CD8-positive, alpha-beta memory T cell (primary cell): ENCODE results near the gene ARHGAP42. TPM values are rescaled to one million over a fixed set of nuclear protein-coding genes. Genes with fewer than 3 reads are reported as not detected.
A peak's percentile ranks its signal among the peaks of the same experiment; 100 is the strongest.

Experiments
- CTCF ChIA-PET: fragments of 350-600 bp; sonication (Branson Sonifier 250); formaldehyde crosslinking; loops from one replicate; lab custom pipeline; 2021; ENCODE audit warnings: antibody characterized with exemption; lab: Charles Lee
- POLR2A ChIA-PET: fragments of 350-600 bp; sonication (Branson Sonifier 250); formaldehyde crosslinking; loops from one replicate; lab custom pipeline; 2021; ENCODE audit warnings: antibody characterized with exemption; lab: Charles Lee
- DNase-seq, 5 donors: peaks; one replicate each; pipeline versions ENCODE4 v3.0.0 to v3.0.0-alpha.2; 2020 to 2022; ENCODE audit warnings: mixed read lengths in 1 of 5
- H3K27ac ChIP-seq: one replicate; pipeline ENCODE4 v1.7.0; 2013; ENCODE audit warnings: low read depth, mild to moderate bottlenecking, low read length, moderate library complexity
- H3K27me3 ChIP-seq: 2 replicates; pipeline ENCODE4 v1.7.0; 2013; ENCODE audit warnings: low read length, mild to moderate bottlenecking; ENCODE audit not compliant: insufficient read depth, poor library complexity, severe bottlenecking
- H3K36me3 ChIP-seq: 2 replicates; pipeline ENCODE4 v1.7.0; 2013; ENCODE audit warnings: mild to moderate bottlenecking, low read length, moderate library complexity; ENCODE audit not compliant: insufficient read depth
- H3K4me1 ChIP-seq: 2 replicates; pipeline ENCODE4 v1.7.0; 2013; ENCODE audit warnings: mild to moderate bottlenecking, low read length, moderate library complexity; ENCODE audit not compliant: insufficient read depth
- H3K4me3 ChIP-seq: 2 replicates; pipeline ENCODE4 v1.7.0; 2013; ENCODE audit warnings: mild to moderate bottlenecking, low read length
- H3K9me3 ChIP-seq: 2 replicates; pipeline ENCODE4 v1.7.0; 2013; ENCODE audit warnings: mild to moderate bottlenecking, low read length
- H3K27ac Mint-ChIP-seq, 8 donors: one replicate each; pipeline ENCODE4 v1.8.0; 2020 to 2021; ENCODE audit warnings: mixed read lengths in 8 of 8, mild to moderate bottlenecking in 6 of 8, inconsistent platforms in 3 of 8, moderate library complexity in 3 of 8
- H3K27me3 Mint-ChIP-seq, 2 donors: one replicate each; pipeline ENCODE4 v1.8.0; 2020 to 2021; ENCODE audit warnings: mixed read lengths in 2 of 2, mild to moderate bottlenecking in 1 of 2, moderate library complexity in 1 of 2
- H3K36me3 Mint-ChIP-seq, 3 donors: one replicate each; pipeline ENCODE4 v1.8.0; 2020 to 2021; ENCODE audit warnings: mixed read lengths in 3 of 3, inconsistent platforms in 1 of 3, mild to moderate bottlenecking in 1 of 3
- H3K4me1 Mint-ChIP-seq, 3 donors: one replicate each; pipeline ENCODE4 v1.8.0; 2020 to 2021; ENCODE audit warnings: mixed read lengths in 3 of 3, inconsistent platforms in 1 of 3, mild to moderate bottlenecking in 1 of 3
- H3K4me3 Mint-ChIP-seq, 7 donors: one replicate each; pipeline ENCODE4 v1.8.0; 2020 to 2021; ENCODE audit warnings: mixed read lengths in 7 of 7, mild to moderate bottlenecking in 6 of 7, moderate library complexity in 4 of 7, inconsistent platforms in 2 of 7
- H3K9me3 Mint-ChIP-seq, 5 donors: one replicate each; pipeline ENCODE4 v1.8.0; 2020 to 2022; ENCODE audit warnings: mixed read lengths in 5 of 5, mild to moderate bottlenecking in 3 of 5, moderate library complexity in 2 of 5, inconsistent platforms in 1 of 5
- polyA plus RNA-seq: library from polyadenylated mRNA; unstranded; fragments of 300-500 nt; fragmentation: Illumina TruSeq; gene quantifications from one replicate; pipeline ENCODE4 v1.2.3, GENCODE V29; 2021
- total RNA-seq, 2 experiments: library from RNA; stranded (reverse); gene quantifications; one replicate each; pipeline ENCODE4 v1.2.3, GENCODE V29; 2021

ARHGAP42 gene
- total RNA-seq (under 1 TPM; 0.09 to 0.18 TPM), polyA plus RNA-seq (0.07 TPM)

- DNase-seq: peak in 2 of 5 donors; percentile 5 to 6
- Mint-ChIP-seq H3K4me1 (peaks cover 9 to 12% (median 11%) of the 10 kb centered on the region in 3 donors), H3K27me3 (peaks cover 15 to 31% of the 10 kb centered on the region in 2 donors), H3K4me3 (peak within 1 kb of the TSS in 6 of 7 donors; percentile 60 to 92 (median 74)), H3K36me3 (no peaks in the 10 kb centered on the region), H3K9me3 (peaks cover 0 to 10% (median 8%) of the 10 kb centered on the region in 5 donors), H3K27ac (peak within 1 kb of the TSS in 3 of 8 donors; percentile 5 to 89 (median 13))
- ChIA-PET POLR2A (no interaction called here), CTCF (no interaction called here)
- Histone ChIP-seq H3K9me3 (no peaks in the 10 kb centered on the region), H3K4me3 (no peak within 1 kb of the TSS), H3K27me3 (no peaks in the 10 kb centered on the region), H3K27ac (no peak within 1 kb of the TSS), H3K4me1 (no peaks in the 10 kb centered on the region), H3K36me3 (no peaks in the 10 kb centered on the region)
Observed at GRCh38 chr11:100687054-100687629, at the start of gene ARHGAP42. Gene ARHGAP42 (plus strand): TSS chr11:100687288. CDS start chr11:100687679, 391 bp downstream.

- Histone ChIP-seq H3K4me3 (no peak overlapping the region), H3K4me1 (no peaks in the 10 kb centered on the region), H3K27ac (no peak overlapping the region), H3K9me3 (peaks cover 3% of the 10 kb centered on the region), H3K36me3 (no peaks in the 10 kb centered on the region), H3K27me3 (no peaks in the 10 kb centered on the region)
- ChIA-PET CTCF (no interaction called here), POLR2A (no interaction called here)
- no peak for DNase-seq
- H3K36me3 Mint-ChIP-seq: peaks cover 0 to 2% (median 0%) of the 10 kb centered on the region in 3 donors
- H3K27me3 Mint-ChIP-seq: peaks cover 0 to 1% of the 10 kb centered on the region in 2 donors
- no peak overlapping the region for H3K4me3 Mint-ChIP-seq
- no peaks in the 10 kb centered on the region for H3K4me1 Mint-ChIP-seq
- H3K27ac Mint-ChIP-seq: no peak overlapping the region
- H3K9me3 Mint-ChIP-seq: peaks cover 0 to 19% (median 7%) of the 10 kb centered on the region in 5 donors
Observed at GRCh38 chr11:100637706-100638105, 49.4 kb upstream of the ARHGAP42 start.

- H3K4me1 ChIP-seq: no peaks in the 10 kb centered on the region
- no peak overlapping the region for H3K4me3 ChIP-seq
- H3K9me3 ChIP-seq: peaks cover 3% of the 10 kb centered on the region
- DNase-seq: no peak
- ChIA-PET POLR2A (no interaction called here), CTCF (no interaction called here)
- no peaks in the 10 kb centered on the region for H3K27me3 ChIP-seq
- Mint-ChIP-seq H3K27me3 (no peaks in the 10 kb centered on the region), H3K4me3 (no peak overlapping the region), H3K9me3 (peaks cover 0 to 24% (median 6%) of the 10 kb centered on the region in 5 donors), H3K4me1 (no peaks in the 10 kb centered on the region), H3K36me3 (peaks cover 0 to 2% (median 0%) of the 10 kb centered on the region in 3 donors), H3K27ac (no peak overlapping the region)
- no peak overlapping the region for H3K27ac ChIP-seq
- H3K36me3 ChIP-seq: no peaks in the 10 kb centered on the region
Observed at GRCh38 chr11:100638648-100639047, 48.4 kb upstream of the ARHGAP42 start.

- peaks cover 0 to 2% (median 0%) of the 10 kb centered on the region in 3 donors for H3K36me3 Mint-ChIP-seq
- POLR2A ChIA-PET: no interaction called here
- no peak overlapping the region for H3K4me3 Mint-ChIP-seq
- no peaks in the 10 kb centered on the region for H3K27me3 Mint-ChIP-seq
- Histone ChIP-seq H3K4me1 (no peaks in the 10 kb centered on the region), H3K27ac (no peak overlapping the region), H3K36me3 (no peaks in the 10 kb centered on the region), H3K27me3 (no peaks in the 10 kb centered on the region), H3K4me3 (no peak overlapping the region), H3K9me3 (peaks cover 3% of the 10 kb centered on the region)
- H3K27ac Mint-ChIP-seq: no peak overlapping the region
- CTCF ChIA-PET: no interaction called here
- H3K9me3 Mint-ChIP-seq: peaks cover 0 to 22% (median 6%) of the 10 kb centered on the region in 5 donors
- no peaks in the 10 kb centered on the region for H3K4me1 Mint-ChIP-seq
- no peak for DNase-seq
Observed at GRCh38 chr11:100639140-100639539, 47.9 kb upstream of the ARHGAP42 start.

- H3K4me1 ChIP-seq: no peaks in the 10 kb centered on the region
- no peaks in the 10 kb centered on the region for H3K27me3 ChIP-seq
- no peak overlapping the region for H3K27ac Mint-ChIP-seq
- H3K9me3 Mint-ChIP-seq: peaks cover 0 to 16% (median 6%) of the 10 kb centered on the region in 5 donors
- peaks cover 3% of the 10 kb centered on the region for H3K9me3 ChIP-seq
- no peaks in the 10 kb centered on the region for H3K4me1 Mint-ChIP-seq
- CTCF ChIA-PET: no interaction called here
- H3K4me3 Mint-ChIP-seq: no peak overlapping the region
- H3K36me3 Mint-ChIP-seq: peaks cover 0 to 2% (median 0%) of the 10 kb centered on the region in 3 donors
- no peaks in the 10 kb centered on the region for H3K27me3 Mint-ChIP-seq
- POLR2A ChIA-PET: no interaction called here
- H3K4me3 ChIP-seq: no peak overlapping the region
- no peak for DNase-seq
- H3K36me3 ChIP-seq: no peaks in the 10 kb centered on the region
- H3K27ac ChIP-seq: no peak overlapping the region
Observed at GRCh38 chr11:100640071-100640470, 47.0 kb upstream of the ARHGAP42 start.

- no peaks in the 10 kb centered on the region for H3K4me1 Mint-ChIP-seq
- POLR2A ChIA-PET: no interaction called here
- no peaks in the 10 kb centered on the region for H3K27me3 ChIP-seq
- no peaks in the 10 kb centered on the region for H3K9me3 ChIP-seq
- CTCF ChIA-PET: no interaction called here
- H3K27ac ChIP-seq: no peak overlapping the region
- no peaks in the 10 kb centered on the region for H3K4me1 ChIP-seq
- H3K27me3 Mint-ChIP-seq: no peaks in the 10 kb centered on the region
- H3K9me3 Mint-ChIP-seq: peaks cover 0 to 15% (median 8%) of the 10 kb centered on the region in 5 donors
- DNase-seq: no peak
- H3K36me3 Mint-ChIP-seq: peaks cover 0 to 2% (median 0%) of the 10 kb centered on the region in 3 donors
- no peaks in the 10 kb centered on the region for H3K36me3 ChIP-seq
- no peak overlapping the region for H3K4me3 Mint-ChIP-seq
- H3K4me3 ChIP-seq: no peak overlapping the region
- H3K27ac Mint-ChIP-seq: no peak overlapping the region
Observed at GRCh38 chr11:100640646-100641045, 46.4 kb upstream of the ARHGAP42 start.

GRCh38 chr11:100641456-100641855, 45.6 kb upstream of the ARHGAP42 start:
- no peak for DNase-seq
- Mint-ChIP-seq H3K4me3 (no peak overlapping the region), H3K36me3 (no peaks in the 10 kb centered on the region), H3K27ac (no peak overlapping the region), H3K9me3 (peaks cover 0 to 17% (median 8%) of the 10 kb centered on the region in 5 donors), H3K4me1 (peaks cover 0 to 1% (median 0%) of the 10 kb centered on the region in 3 donors), H3K27me3 (no peaks in the 10 kb centered on the region)
- H3K27ac ChIP-seq: no peak overlapping the region
- no peaks in the 10 kb centered on the region for H3K36me3 ChIP-seq
- ChIA-PET CTCF (no interaction called here), POLR2A (no interaction called here)
- H3K27me3 ChIP-seq: no peaks in the 10 kb centered on the region
- H3K9me3 ChIP-seq: no peaks in the 10 kb centered on the region
- H3K4me3 ChIP-seq: no peak overlapping the region
- no peaks in the 10 kb centered on the region for H3K4me1 ChIP-seq

- Mint-ChIP-seq H3K36me3 (peaks cover 0 to 1% (median 0%) of the 10 kb centered on the region in 3 donors), H3K9me3 (peaks cover 2 to 39% (median 7%) of the 10 kb centered on the region in 5 donors), H3K27ac (no peak overlapping the region), H3K4me3 (no peak overlapping the region), H3K27me3 (no peaks in the 10 kb centered on the region), H3K4me1 (peaks cover 0 to 1% (median 0%) of the 10 kb centered on the region in 3 donors)
- Histone ChIP-seq H3K27ac (no peak overlapping the region), H3K36me3 (no peaks in the 10 kb centered on the region), H3K4me3 (no peak overlapping the region), H3K4me1 (no peaks in the 10 kb centered on the region), H3K9me3 (no peaks in the 10 kb centered on the region), H3K27me3 (no peaks in the 10 kb centered on the region)
- ChIA-PET CTCF (no interaction called here), POLR2A (no interaction called here)
- no peak for DNase-seq
Observed at GRCh38 chr11:100646545-100646944, 40.5 kb upstream of the ARHGAP42 start.
